ENCODE results near the gene IGSF21.

IGSF21 gene

GRCh38 chr1:18410407-18410806 lies 302.8 kb downstream of the IGSF21 start:
- H3K4me3 Mint-ChIP-seq: no peak overlapping the region
- peaks cover 43% of the 10 kb centered on the region for H3K4me1 Mint-ChIP-seq
- no peak for TF ChIP-seq CTCF (IDR thresholded peaks at IDR 0.05)
- DNase-seq: no peak
- peaks cover 9% of the 10 kb centered on the region for H3K9me3 Mint-ChIP-seq
- H3K27me3 Mint-ChIP-seq (ENCODE audit: low read depth, poor library complexity): peaks cover 28% of the 10 kb centered on the region
- no peak overlapping the region for H3K27ac Mint-ChIP-seq
- no peaks in the 10 kb centered on the region for H3K36me3 Mint-ChIP-seq (ENCODE audit: low read depth)

GRCh38 chr1:18411321-18411720 lies 303.7 kb downstream of the IGSF21 start:
- Mint-ChIP-seq H3K9me3 (peaks cover 9% of the 10 kb centered on the region), H3K36me3 (ENCODE audit: low read depth) (no peaks in the 10 kb centered on the region), H3K27ac (no peak overlapping the region), H3K4me1 (peaks cover 43% of the 10 kb centered on the region), H3K4me3 (no peak overlapping the region), H3K27me3 (ENCODE audit: low read depth, poor library complexity) (peaks cover 33% of the 10 kb centered on the region)
- no peak for TF ChIP-seq CTCF (IDR thresholded peaks at IDR 0.05)
- DNase-seq: no peak

GRCh38 chr1:18411820-18412641 lies 304.4 kb downstream of the IGSF21 start:
- Mint-ChIP-seq H3K4me3 (no peak overlapping the region), H3K36me3 (ENCODE audit: low read depth) (no peaks in the 10 kb centered on the region), H3K27ac (no peak overlapping the region), H3K4me1 (peaks cover 37% of the 10 kb centered on the region), H3K9me3 (peaks cover 9% of the 10 kb centered on the region), H3K27me3 (ENCODE audit: low read depth, poor library complexity) (peaks cover 38% of the 10 kb centered on the region)
- no peak for DNase-seq
- TF ChIP-seq CTCF (IDR thresholded peaks at IDR 0.05): no peak

GRCh38 chr1:18412882-18413353 lies 305.3 kb downstream of the IGSF21 start:
- Mint-ChIP-seq H3K27ac (peak overlapping the region; percentile 52), H3K27me3 (ENCODE audit: low read depth, poor library complexity) (peaks cover 42% of the 10 kb centered on the region), H3K36me3 (ENCODE audit: low read depth) (no peaks in the 10 kb centered on the region), H3K4me3 (no peak overlapping the region), H3K4me1 (peaks cover 37% of the 10 kb centered on the region), H3K9me3 (peaks cover 9% of the 10 kb centered on the region)
- DNase-seq: no peak
- no peak for TF ChIP-seq CTCF (IDR thresholded peaks at IDR 0.05)

GRCh38 chr1:18413541-18414305 lies 306.1 kb downstream of the IGSF21 start:
- H3K27ac Mint-ChIP-seq: peak overlapping the region; percentile 34
- H3K9me3 Mint-ChIP-seq: peaks cover 9% of the 10 kb centered on the region
- TF ChIP-seq CTCF (IDR thresholded peaks at IDR 0.05): no peak
- H3K36me3 Mint-ChIP-seq (ENCODE audit: low read depth): no peaks in the 10 kb centered on the region
- H3K4me1 Mint-ChIP-seq: peaks cover 35% of the 10 kb centered on the region
- H3K27me3 Mint-ChIP-seq (ENCODE audit: low read depth, poor library complexity): peaks cover 48% of the 10 kb centered on the region
- no peak for DNase-seq
- no peak overlapping the region for H3K4me3 Mint-ChIP-seq

Measured in nephron progenitor cell (in vitro differentiated cells).